Endothelial cell (in vitro differentiated cells): ENCODE measurements around the gene AQR. TPM values are rescaled to one million over a fixed set of nuclear protein-coding genes. Genes with fewer than 3 reads are reported as not detected.

ENCODE experiments used
- DNase-seq: peaks from one replicate; pipeline ENCODE4 v3.0.0; 2021; ENCODE audit warnings: low spot score
- H3K27ac Mint-ChIP-seq: one replicate; pipeline ENCODE4 v1.8.0; 2021; ENCODE audit warnings: mixed read lengths, inconsistent platforms; ENCODE audit not compliant: unreplicated experiment
- H3K27me3 Mint-ChIP-seq: one replicate; pipeline ENCODE4 v1.8.0; 2021; ENCODE audit warnings: mild to moderate bottlenecking, moderate library complexity, mixed read lengths, inconsistent platforms; ENCODE audit not compliant: unreplicated experiment
- H3K36me3 Mint-ChIP-seq: one replicate; pipeline ENCODE4 v1.8.0; 2021; ENCODE audit warnings: mild to moderate bottlenecking, low read depth, mixed read lengths, inconsistent platforms; ENCODE audit not compliant: unreplicated experiment
- H3K4me1 Mint-ChIP-seq: one replicate; pipeline ENCODE4 v1.8.0; 2021; ENCODE audit warnings: mild to moderate bottlenecking, mixed read lengths, inconsistent platforms; ENCODE audit not compliant: unreplicated experiment
- H3K4me3 Mint-ChIP-seq: one replicate; pipeline ENCODE4 v1.8.0; 2021; ENCODE audit warnings: mild to moderate bottlenecking, mixed read lengths, inconsistent platforms; ENCODE audit not compliant: unreplicated experiment
- H3K9me3 Mint-ChIP-seq: one replicate; pipeline ENCODE4 v1.8.0; 2021; ENCODE audit warnings: mixed read lengths, inconsistent platforms; ENCODE audit not compliant: unreplicated experiment
- total RNA-seq: library from RNA; stranded (reverse); fragmentation: NEBNext Ultra II Directional; extraction: Animal tissue kit (Norgen Biotek cat#: 25700); gene quantifications from one replicate; pipeline ENCODE4 v1.2.1, GENCODE V29; 2021; ENCODE audit not compliant: unreplicated experiment
- TF ChIP-seq, protein P1 (sequence below): fragments of 200-600 bp; sonication (generic); IDR thresholded peaks from one replicate; pipeline ENCODE4 v1.5.0; 2021; ENCODE audit warnings: antibody characterized with exemption; ENCODE audit not compliant: unreplicated experiment

AQR gene
- total RNA-seq, 1 donor from 2014 or later = 41.5 TPM

DNA sequence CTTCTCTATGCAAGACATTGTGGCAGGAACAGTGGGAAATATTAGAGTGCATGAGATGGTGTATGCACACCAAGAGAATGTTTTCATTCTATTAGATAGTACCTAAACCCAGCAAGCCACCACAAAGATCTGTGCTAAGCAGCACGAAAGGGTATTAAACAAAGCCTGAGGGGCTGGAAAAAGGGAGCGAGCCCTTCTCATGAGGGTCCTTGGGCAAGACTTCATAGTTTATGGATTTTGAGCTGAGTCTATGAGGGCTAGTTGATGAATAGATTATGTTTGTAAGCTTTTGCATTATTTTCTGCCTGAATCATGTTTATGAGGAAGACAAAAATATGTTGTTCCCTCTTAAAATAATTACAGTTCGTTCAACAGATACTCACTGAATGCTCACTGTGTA is 164.8 kb downstream of the AQR start:
- Mint-ChIP-seq H3K9me3 (no peaks in the 10 kb centered on the region), H3K4me1 (no peaks in the 10 kb centered on the region), H3K27ac (no peak overlapping the region), H3K27me3 (peaks cover 1% of the 10 kb centered on the region), H3K36me3 (no peaks in the 10 kb centered on the region), H3K4me3 (no peak overlapping the region)
- TF ChIP-seq, protein P1, sequence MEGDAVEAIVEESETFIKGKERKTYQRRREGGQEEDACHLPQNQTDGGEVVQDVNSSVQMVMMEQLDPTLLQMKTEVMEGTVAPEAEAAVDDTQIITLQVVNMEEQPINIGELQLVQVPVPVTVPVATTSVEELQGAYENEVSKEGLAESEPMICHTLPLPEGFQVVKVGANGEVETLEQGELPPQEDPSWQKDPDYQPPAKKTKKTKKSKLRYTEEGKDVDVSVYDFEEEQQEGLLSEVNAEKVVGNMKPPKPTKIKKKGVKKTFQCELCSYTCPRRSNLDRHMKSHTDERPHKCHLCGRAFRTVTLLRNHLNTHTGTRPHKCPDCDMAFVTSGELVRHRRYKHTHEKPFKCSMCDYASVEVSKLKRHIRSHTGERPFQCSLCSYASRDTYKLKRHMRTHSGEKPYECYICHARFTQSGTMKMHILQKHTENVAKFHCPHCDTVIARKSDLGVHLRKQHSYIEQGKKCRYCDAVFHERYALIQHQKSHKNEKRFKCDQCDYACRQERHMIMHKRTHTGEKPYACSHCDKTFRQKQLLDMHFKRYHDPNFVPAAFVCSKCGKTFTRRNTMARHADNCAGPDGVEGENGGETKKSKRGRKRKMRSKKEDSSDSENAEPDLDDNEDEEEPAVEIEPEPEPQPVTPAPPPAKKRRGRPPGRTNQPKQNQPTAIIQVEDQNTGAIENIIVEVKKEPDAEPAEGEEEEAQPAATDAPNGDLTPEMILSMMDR = no peak
- no peak for DNase-seq

DNA sequence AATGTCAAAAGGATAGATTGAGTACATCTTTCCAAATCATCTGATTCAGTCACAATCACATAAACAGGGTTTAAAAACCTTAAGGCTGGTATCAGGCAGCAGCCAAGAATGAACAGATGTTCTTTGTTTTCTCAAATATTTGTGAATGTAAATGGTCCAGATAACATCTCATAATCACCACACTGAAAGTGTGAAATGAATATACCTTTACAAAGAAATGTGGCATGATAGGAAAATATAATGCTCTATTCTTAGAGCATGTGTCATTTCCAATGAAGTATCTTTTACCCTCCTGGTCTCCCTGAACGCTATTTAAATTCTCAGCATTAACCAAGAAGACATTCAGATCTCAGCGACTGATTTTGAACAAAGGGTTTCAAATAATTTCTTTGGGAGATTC is 165.4 kb downstream of the AQR start:
- peaks cover 3% of the 10 kb centered on the region for H3K27me3 Mint-ChIP-seq
- no peaks in the 10 kb centered on the region for H3K9me3 Mint-ChIP-seq
- TF ChIP-seq, protein P1 = no peak
- no peak for DNase-seq
- H3K4me3 Mint-ChIP-seq = no peak overlapping the region
- H3K36me3 Mint-ChIP-seq = no peaks in the 10 kb centered on the region
- no peaks in the 10 kb centered on the region for H3K4me1 Mint-ChIP-seq
- no peak overlapping the region for H3K27ac Mint-ChIP-seq

- TF ChIP-seq, protein P1 = no peak
- Mint-ChIP-seq H3K9me3 (no peaks in the 10 kb centered on the region), H3K27ac (no peak overlapping the region), H3K36me3 (no peaks in the 10 kb centered on the region), H3K4me1 (no peaks in the 10 kb centered on the region), H3K27me3 (peaks cover 3% of the 10 kb centered on the region), H3K4me3 (no peak overlapping the region)
- DNase-seq = no peak
Observed at GRCh38 chr15:34802803-34803750, 166.5 kb downstream of the AQR start.

- H3K36me3 Mint-ChIP-seq = no peaks in the 10 kb centered on the region
- TF ChIP-seq, protein P1 = no peak
- no peaks in the 10 kb centered on the region for H3K9me3 Mint-ChIP-seq
- H3K4me1 Mint-ChIP-seq = no peaks in the 10 kb centered on the region
- no peak overlapping the region for H3K4me3 Mint-ChIP-seq
- peaks cover 3% of the 10 kb centered on the region for H3K27me3 Mint-ChIP-seq
- no peak overlapping the region for H3K27ac Mint-ChIP-seq
- DNase-seq = no peak
Observed at GRCh38 chr15:34802371-34802770, 167.2 kb downstream of the AQR start.

Other genes with a start within 250 kb of the AQR start
- 0.54 TPM for gene GJD2, start 214.7 kb downstream of the AQR start, total RNA-seq
- gene ACTC1, start 174.2 kb downstream of the AQR start, total RNA-seq = 4.2 TPM
- 26.7 TPM for gene ZNF770, start 18.5 kb upstream of the AQR start, total RNA-seq
- 0.64 TPM for gene NANOGP8, start 115.6 kb upstream of the AQR start, total RNA-seq